NCI-H2171 (cell line): ENCODE measurements around the gene RPS6KA2.

ENCODE experiments used
- DNase-seq: peaks from one replicate; lab custom pipeline; 2025; lab: John Stamatoyannopoulos, UW

RPS6KA2 gene

GRCh38 chr6:166573511-166574216 is 53.4 kb downstream of the RPS6KA2 start:
- DNase-seq, result no peak

- no peak for DNase-seq
Measured at GRCh38 chr6:166572370-166573261, 54.4 kb downstream of the RPS6KA2 start.

GRCh38 chr6:166570929-166571713 is 55.9 kb downstream of the RPS6KA2 start:
- no peak for DNase-seq

GRCh38 chr6:166569206-166569605 is 57.8 kb downstream of the RPS6KA2 start:
- no peak for DNase-seq

GRCh38 chr6:166567813-166568212 is 59.2 kb downstream of the RPS6KA2 start:
- no peak for DNase-seq

- DNase-seq, result no peak
Measured at GRCh38 chr6:166567107-166567506, 59.9 kb downstream of the RPS6KA2 start.

GRCh38 chr6:166566026-166567011 is 60.7 kb downstream of the RPS6KA2 start:
- no peak for DNase-seq

- no peak for DNase-seq
Measured at GRCh38 chr6:166565084-166565967, 61.7 kb downstream of the RPS6KA2 start.

- peak; percentile 60 for DNase-seq
Measured at GRCh38 chr6:166563805-166564204, 63.2 kb downstream of the RPS6KA2 start.

GRCh38 chr6:166563200-166563599 is 63.9 kb downstream of the RPS6KA2 start:
- DNase-seq, result peak; percentile 46

GRCh38 chr6:166562726-166563125 is 64.3 kb downstream of the RPS6KA2 start:
- DNase-seq, result no peak

- DNase-seq, result no peak
Measured at GRCh38 chr6:166561771-166562359, 65.2 kb downstream of the RPS6KA2 start.

GRCh38 chr6:166560222-166560621 is 66.8 kb downstream of the RPS6KA2 start:
- no peak for DNase-seq

GRCh38 chr6:166559662-166560061 is 67.4 kb downstream of the RPS6KA2 start:
- DNase-seq, result no peak

- DNase-seq, result no peak
Measured at GRCh38 chr6:166559211-166559610, 67.8 kb downstream of the RPS6KA2 start.

GRCh38 chr6:166558156-166559005 is 68.7 kb downstream of the RPS6KA2 start:
- no peak for DNase-seq

GRCh38 chr6:166556863-166557322 is 70.2 kb downstream of the RPS6KA2 start:
- DNase-seq, result no peak

- DNase-seq, result no peak
Measured at GRCh38 chr6:166556336-166556735, 70.7 kb downstream of the RPS6KA2 start.

GRCh38 chr6:166555086-166555485 is 72.0 kb downstream of the RPS6KA2 start:
- DNase-seq, result no peak
